CD8-positive, alpha-beta memory T cell (primary cell): Measurements from ENCODE around the gene PPP1R2. TPM values are rescaled to one million over a fixed set of nuclear protein-coding genes. Genes with fewer than 3 reads are reported as not detected.

Experiments used
- CTCF ChIA-PET: fragments of 350-600 bp; sonication (Branson Sonifier 250); formaldehyde crosslinking; loops from one replicate; lab custom pipeline; 2021; ENCODE audit warnings: antibody characterized with exemption; lab: Charles Lee
- POLR2A ChIA-PET: fragments of 350-600 bp; sonication (Branson Sonifier 250); formaldehyde crosslinking; loops from one replicate; lab custom pipeline; 2021; ENCODE audit warnings: antibody characterized with exemption; lab: Charles Lee
- DNase-seq, 5 donors: peaks; one replicate each; pipeline versions ENCODE4 v3.0.0 to v3.0.0-alpha.2; 2020 to 2022; ENCODE audit warnings: mixed read lengths in 1 of 5
- H3K27ac ChIP-seq: one replicate; pipeline ENCODE4 v1.7.0; 2013; ENCODE audit warnings: low read depth, mild to moderate bottlenecking, low read length, moderate library complexity
- H3K27me3 ChIP-seq: 2 replicates; pipeline ENCODE4 v1.7.0; 2013; ENCODE audit warnings: low read length, mild to moderate bottlenecking; ENCODE audit not compliant: insufficient read depth, poor library complexity, severe bottlenecking
- H3K36me3 ChIP-seq: 2 replicates; pipeline ENCODE4 v1.7.0; 2013; ENCODE audit warnings: mild to moderate bottlenecking, low read length, moderate library complexity; ENCODE audit not compliant: insufficient read depth
- H3K4me1 ChIP-seq: 2 replicates; pipeline ENCODE4 v1.7.0; 2013; ENCODE audit warnings: mild to moderate bottlenecking, low read length, moderate library complexity; ENCODE audit not compliant: insufficient read depth
- H3K4me3 ChIP-seq: 2 replicates; pipeline ENCODE4 v1.7.0; 2013; ENCODE audit warnings: mild to moderate bottlenecking, low read length
- H3K9me3 ChIP-seq: 2 replicates; pipeline ENCODE4 v1.7.0; 2013; ENCODE audit warnings: mild to moderate bottlenecking, low read length
- H3K27ac Mint-ChIP-seq, 8 donors: one replicate each; pipeline ENCODE4 v1.8.0; 2020 to 2021; ENCODE audit warnings: mixed read lengths in 8 of 8, mild to moderate bottlenecking in 6 of 8, inconsistent platforms in 3 of 8, moderate library complexity in 3 of 8
- H3K27me3 Mint-ChIP-seq, 2 donors: one replicate each; pipeline ENCODE4 v1.8.0; 2020 to 2021; ENCODE audit warnings: mixed read lengths in 2 of 2, mild to moderate bottlenecking in 1 of 2, moderate library complexity in 1 of 2
- H3K36me3 Mint-ChIP-seq, 3 donors: one replicate each; pipeline ENCODE4 v1.8.0; 2020 to 2021; ENCODE audit warnings: mixed read lengths in 3 of 3, inconsistent platforms in 1 of 3, mild to moderate bottlenecking in 1 of 3
- H3K4me1 Mint-ChIP-seq, 3 donors: one replicate each; pipeline ENCODE4 v1.8.0; 2020 to 2021; ENCODE audit warnings: mixed read lengths in 3 of 3, inconsistent platforms in 1 of 3, mild to moderate bottlenecking in 1 of 3
- H3K4me3 Mint-ChIP-seq, 7 donors: one replicate each; pipeline ENCODE4 v1.8.0; 2020 to 2021; ENCODE audit warnings: mixed read lengths in 7 of 7, mild to moderate bottlenecking in 6 of 7, moderate library complexity in 4 of 7, inconsistent platforms in 2 of 7
- H3K9me3 Mint-ChIP-seq, 5 donors: one replicate each; pipeline ENCODE4 v1.8.0; 2020 to 2022; ENCODE audit warnings: mixed read lengths in 5 of 5, mild to moderate bottlenecking in 3 of 5, moderate library complexity in 2 of 5, inconsistent platforms in 1 of 5
- polyA plus RNA-seq: library from polyadenylated mRNA; unstranded; fragments of 300-500 nt; fragmentation: Illumina TruSeq; gene quantifications from one replicate; pipeline ENCODE4 v1.2.3, GENCODE V29; 2021
- total RNA-seq, 2 experiments: library from RNA; stranded (reverse); gene quantifications; one replicate each; pipeline ENCODE4 v1.2.3, GENCODE V29; 2021

The PPP1R2 gene
- total and polyA plus RNA-seq, 3 experiments from 2014 or later = 106 to 209 (median 109) TPM

GRCh38 chr3:195559723-195560409, 16.7 kb upstream of the PPP1R2 start:
- POLR2A ChIA-PET = no interaction called here
- CTCF ChIA-PET = interaction anchor here (0.7 to 1.1 kb wide), 3 partner anchors 10 to 335 kb away, joined by 3 to 5 read pairs (median 3); no protein-coding TSS in a partner anchor

DNA sequence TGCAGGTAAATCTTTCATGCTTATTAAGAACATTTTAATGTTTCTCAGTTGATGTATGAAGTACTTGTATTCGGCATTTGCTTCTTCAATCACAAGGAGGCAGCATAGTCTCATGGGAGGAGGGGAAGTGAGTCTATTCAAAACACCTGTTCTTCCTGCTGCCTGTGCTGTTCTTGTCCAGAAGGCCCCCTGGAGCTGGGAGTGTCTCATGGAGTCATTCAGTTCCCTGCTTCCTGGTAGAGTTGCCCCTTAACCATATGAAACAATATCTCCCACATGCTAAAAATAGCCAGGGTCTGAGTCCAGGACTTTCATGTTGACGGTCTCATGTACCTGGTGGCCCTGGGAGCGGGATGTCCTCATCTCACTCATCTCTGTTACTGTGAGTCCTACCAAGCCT, 15.5 kb upstream of the PPP1R2 start:
- DNase-seq = peak in 2 of 5 donors; percentile 44 to 65
- Histone ChIP-seq H3K4me3 (no peak overlapping the region), H3K36me3 (no peaks in the 10 kb centered on the region), H3K9me3 (no peaks in the 10 kb centered on the region), H3K4me1 (peaks cover 26% of the 10 kb centered on the region), H3K27me3 (no peaks in the 10 kb centered on the region), H3K27ac (no peak overlapping the region)
- Mint-ChIP-seq H3K9me3 (no peaks in the 10 kb centered on the region), H3K27ac (peak overlapping the region in 4 of 8 donors; percentile 27 to 62 (median 50)), H3K4me3 (no peak overlapping the region), H3K4me1 (peaks cover 14 to 26% (median 16%) of the 10 kb centered on the region in 3 donors), H3K27me3 (no peaks in the 10 kb centered on the region), H3K36me3 (no peaks in the 10 kb centered on the region)
- ChIA-PET CTCF (interaction anchor here (0.9 to 1.4 kb wide), 5 partner anchors 9 to 287 kb away, joined by 3 to 6 read pairs (median 3); partner anchors contain the start of gene XXYLT1), POLR2A (no interaction called here)

More at GRCh38 chr3:195559723-195560409, 16.7 kb upstream of the PPP1R2 start:
- no peak overlapping the region for H3K27ac Mint-ChIP-seq
- no peaks in the 10 kb centered on the region for H3K9me3 ChIP-seq
- no peaks in the 10 kb centered on the region for H3K36me3 ChIP-seq
- no peaks in the 10 kb centered on the region for H3K27me3 Mint-ChIP-seq
- H3K4me3 ChIP-seq = no peak overlapping the region
- no peak for DNase-seq
- H3K9me3 Mint-ChIP-seq = no peaks in the 10 kb centered on the region
- H3K27me3 ChIP-seq = no peaks in the 10 kb centered on the region
- peaks cover 18% of the 10 kb centered on the region for H3K4me1 ChIP-seq
- no peaks in the 10 kb centered on the region for H3K36me3 Mint-ChIP-seq
- H3K27ac ChIP-seq = no peak overlapping the region
- no peak overlapping the region for H3K4me3 Mint-ChIP-seq
- peaks cover 10 to 21% (median 15%) of the 10 kb centered on the region in 3 donors for H3K4me1 Mint-ChIP-seq

- Mint-ChIP-seq H3K4me1 (peaks cover 21 to 39% (median 27%) of the 10 kb centered on the region in 3 donors), H3K4me3 (no peak overlapping the region), H3K27me3 (no peaks in the 10 kb centered on the region), H3K27ac (no peak overlapping the region), H3K9me3 (no peaks in the 10 kb centered on the region), H3K36me3 (no peaks in the 10 kb centered on the region)
- Histone ChIP-seq H3K27ac (no peak overlapping the region), H3K36me3 (no peaks in the 10 kb centered on the region), H3K4me3 (no peak overlapping the region), H3K4me1 (peaks cover 39% of the 10 kb centered on the region), H3K9me3 (no peaks in the 10 kb centered on the region), H3K27me3 (no peaks in the 10 kb centered on the region)
- CTCF ChIA-PET = interaction anchor here (1.3 to 1.9 kb wide), 6 partner anchors 7 to 286 kb away, joined by 3 to 7 read pairs (median 6); partner anchors contain the start of genes PPP1R2 and XXYLT1
- DNase-seq = no peak
- POLR2A ChIA-PET = interaction anchor here (1.2 kb wide), 1 partner anchor 11 kb away, joined by 3 read pairs; no protein-coding TSS in a partner anchor
Observed at GRCh38 chr3:195557322-195557721, 14.2 kb upstream of the PPP1R2 start.

DNA sequence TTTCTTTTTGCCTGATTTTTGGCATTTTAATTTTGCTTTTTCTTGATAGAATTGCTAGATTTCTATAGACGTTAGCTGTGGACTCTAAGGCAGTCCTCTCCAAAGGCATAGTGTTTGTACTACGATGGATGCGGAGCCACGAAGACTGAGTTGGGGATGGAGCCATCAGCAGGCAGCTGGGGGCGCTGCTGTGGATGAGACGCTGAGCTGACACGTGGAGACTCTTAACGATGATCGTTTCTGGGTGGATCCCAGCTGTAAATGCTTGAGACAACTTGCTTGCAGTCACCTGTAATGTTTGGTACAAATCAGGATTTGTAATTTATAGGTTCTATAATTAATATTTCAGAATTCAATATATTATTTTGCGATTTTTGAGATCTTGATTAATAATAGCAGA, 13.3 kb upstream of the PPP1R2 start:
- no peaks in the 10 kb centered on the region for H3K36me3 ChIP-seq
- no peaks in the 10 kb centered on the region for H3K36me3 Mint-ChIP-seq
- POLR2A ChIA-PET = interaction anchor here (1.2 kb wide), 1 partner anchor 10 kb away, joined by 3 read pairs; no protein-coding TSS in a partner anchor
- H3K27me3 Mint-ChIP-seq = no peaks in the 10 kb centered on the region
- H3K9me3 Mint-ChIP-seq = no peaks in the 10 kb centered on the region
- peak overlapping the region in 4 of 8 donors; percentile 57 to 87 (median 74) for H3K27ac Mint-ChIP-seq
- no peaks in the 10 kb centered on the region for H3K27me3 ChIP-seq
- peak in 1 of 5 donors; percentile 40 for DNase-seq
- no peak overlapping the region for H3K4me3 Mint-ChIP-seq
- CTCF ChIA-PET = interaction anchor here (1.3 to 1.9 kb wide), 6 partner anchors 11 to 285 kb away, joined by 3 to 7 read pairs (median 3); partner anchors contain the start of genes PPP1R2 and XXYLT1
- no peak overlapping the region for H3K27ac ChIP-seq
- peaks cover 29 to 48% (median 35%) of the 10 kb centered on the region in 3 donors for H3K4me1 Mint-ChIP-seq
- no peak overlapping the region for H3K4me3 ChIP-seq
- H3K4me1 ChIP-seq = peaks cover 48% of the 10 kb centered on the region
- H3K9me3 ChIP-seq = no peaks in the 10 kb centered on the region

DNA sequence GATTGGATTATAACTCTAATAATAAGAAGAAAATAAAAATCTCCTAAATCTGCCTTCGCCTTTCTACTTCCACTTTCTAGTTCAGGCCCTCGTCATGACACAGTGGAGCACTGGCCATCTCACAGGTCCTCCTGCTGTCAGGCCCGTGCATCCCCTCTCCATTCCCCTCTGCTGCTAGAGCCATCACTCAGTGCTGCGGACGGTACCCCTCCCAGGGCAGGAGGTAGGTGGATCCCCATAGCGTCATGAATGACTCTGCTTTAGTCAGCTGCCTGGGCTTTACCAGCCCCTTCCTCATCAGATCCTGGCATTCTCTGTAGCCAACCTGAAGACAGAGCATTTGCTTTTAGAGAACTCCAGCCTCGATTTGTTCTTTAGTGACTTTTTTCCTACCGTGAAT, 12.0 kb upstream of the PPP1R2 start:
- H3K4me1 Mint-ChIP-seq = peaks cover 41 to 61% (median 48%) of the 10 kb centered on the region in 3 donors
- peak overlapping the region in 7 of 8 donors; percentile 6 to 85 (median 68) for H3K27ac Mint-ChIP-seq

GRCh38 chr3:195554458-195554857, 11.3 kb upstream of the PPP1R2 start:
- POLR2A ChIA-PET = no interaction called here
- no peaks in the 10 kb centered on the region for H3K9me3 Mint-ChIP-seq
- peak overlapping the region in 1 of 7 donors; percentile 48 for H3K4me3 Mint-ChIP-seq
- H3K4me3 ChIP-seq = no peak overlapping the region
- H3K9me3 ChIP-seq = no peaks in the 10 kb centered on the region
- DNase-seq = no peak
- peaks cover 67% of the 10 kb centered on the region for H3K4me1 ChIP-seq
- H3K27me3 ChIP-seq = no peaks in the 10 kb centered on the region
- CTCF ChIA-PET = interaction anchor here (0.9 to 1.8 kb wide), 2 partner anchors 11 to 12 kb away, joined by 3 to 5 read pairs; partner anchors contain the start of gene PPP1R2
- no peak overlapping the region for H3K27ac ChIP-seq
- H3K36me3 ChIP-seq = no peaks in the 10 kb centered on the region
- H3K27ac Mint-ChIP-seq = peak overlapping the region in 6 of 8 donors; percentile 23 to 93 (median 60)
- no peaks in the 10 kb centered on the region for H3K27me3 Mint-ChIP-seq
- peaks cover 47 to 66% (median 53%) of the 10 kb centered on the region in 3 donors for H3K4me1 Mint-ChIP-seq
- H3K36me3 Mint-ChIP-seq = no peaks in the 10 kb centered on the region

More for the DNA sequence above, 12.0 kb upstream of the PPP1R2 start:
- no peak overlapping the region for H3K4me3 ChIP-seq
- peaks cover 60% of the 10 kb centered on the region for H3K4me1 ChIP-seq
- Mint-ChIP-seq H3K4me3 (no peak overlapping the region), H3K9me3 (no peaks in the 10 kb centered on the region), H3K27me3 (no peaks in the 10 kb centered on the region), H3K36me3 (no peaks in the 10 kb centered on the region)
- POLR2A ChIA-PET = interaction anchor here (1.2 kb wide), 1 partner anchor 13 kb away, joined by 6 read pairs; no protein-coding TSS in a partner anchor
- H3K27me3 ChIP-seq = no peaks in the 10 kb centered on the region
- H3K27ac ChIP-seq = no peak overlapping the region
- CTCF ChIA-PET = interaction anchor here (0.9 to 1.8 kb wide), 3 partner anchors 12 to 15 kb away, joined by 3 to 5 read pairs (median 3); partner anchors contain the start of gene PPP1R2
- no peak for DNase-seq
- H3K9me3 ChIP-seq = no peaks in the 10 kb centered on the region
- H3K36me3 ChIP-seq = no peaks in the 10 kb centered on the region

DNA sequence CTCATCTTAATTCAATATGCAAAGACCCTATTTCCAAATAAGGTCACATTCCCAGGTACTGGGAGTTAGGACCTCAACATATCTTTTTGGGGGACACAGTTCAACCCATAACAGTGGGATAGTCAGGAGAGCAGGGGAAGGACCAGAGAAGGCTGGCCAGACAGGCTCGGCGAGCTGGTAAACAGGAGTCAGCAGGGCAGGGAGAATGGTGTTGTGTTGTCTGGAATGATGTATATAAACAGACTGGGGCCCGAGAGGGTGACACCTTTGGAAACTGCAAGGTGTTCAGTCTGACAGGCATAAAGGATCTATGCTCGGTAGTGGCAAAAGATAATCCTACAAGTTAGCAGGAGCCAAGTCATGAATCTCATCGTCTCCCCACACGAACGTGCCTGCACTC, 10.1 kb upstream of the PPP1R2 start:
- Histone ChIP-seq H3K27me3 (no peaks in the 10 kb centered on the region), H3K9me3 (no peaks in the 10 kb centered on the region), H3K4me1 (peaks cover 74% of the 10 kb centered on the region), H3K27ac (peak overlapping the region; percentile 17), H3K36me3 (no peaks in the 10 kb centered on the region), H3K4me3 (no peak overlapping the region)
- POLR2A ChIA-PET = interaction anchor here (3.9 kb wide), 1 partner anchor 11 kb away, joined by 36 read pairs; the partner anchor contains the start of gene PPP1R2
- Mint-ChIP-seq H3K9me3 (no peaks in the 10 kb centered on the region), H3K4me1 (peaks cover 51 to 67% (median 54%) of the 10 kb centered on the region in 3 donors), H3K4me3 (peak overlapping the region in 3 of 7 donors; percentile 9 to 41 (median 12)), H3K27me3 (no peaks in the 10 kb centered on the region), H3K36me3 (no peaks in the 10 kb centered on the region), H3K27ac (peak overlapping the region; percentile 81 to 100 (median 96))
- CTCF ChIA-PET = interaction anchor here (0.8 kb wide), 1 partner anchor 16 kb away, joined by 3 read pairs; no protein-coding TSS in a partner anchor
- no peak for DNase-seq
